Activated CD4-positive, alpha-beta T cell treated with anti-CD3 and anti-CD28 coated beads, Interleukin-2, amount 50 U/mL, for 48 hours (primary cell): ENCODE data around the gene MYO5A.
"Not testable (repeated sequence)": the region's sequence is repeated elsewhere in the genome, so short reads cannot be mapped to it uniquely, and the experiment has no call there.

Experiments
- DNase-seq, 2 experiments: peaks; one replicate each; pipeline ENCODE4 v3.0.0-alpha.2; 2020

Gene MYO5A

DNA sequence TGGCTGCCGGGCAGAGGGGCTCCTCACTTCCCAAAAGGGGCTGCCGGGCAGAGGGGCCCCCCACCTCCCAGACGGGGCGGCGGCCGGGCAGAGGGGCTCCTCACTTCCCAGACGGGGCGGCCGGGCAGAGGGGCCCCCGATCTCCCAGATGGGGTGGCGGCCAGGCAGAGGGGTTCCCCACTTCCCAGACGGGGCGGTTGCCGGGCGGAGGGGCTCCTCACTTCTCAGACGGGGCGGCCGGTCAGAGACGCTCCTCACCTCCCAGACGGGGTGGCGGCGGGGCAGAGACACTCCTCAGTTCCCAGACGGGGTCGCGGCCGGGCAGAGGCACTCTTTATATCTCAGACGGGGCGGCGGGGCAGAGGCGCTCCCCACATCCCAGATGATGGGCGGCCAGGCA, 69.0 kb downstream of the MYO5A start:
- not testable (repeated sequence) for DNase-seq

DNA sequence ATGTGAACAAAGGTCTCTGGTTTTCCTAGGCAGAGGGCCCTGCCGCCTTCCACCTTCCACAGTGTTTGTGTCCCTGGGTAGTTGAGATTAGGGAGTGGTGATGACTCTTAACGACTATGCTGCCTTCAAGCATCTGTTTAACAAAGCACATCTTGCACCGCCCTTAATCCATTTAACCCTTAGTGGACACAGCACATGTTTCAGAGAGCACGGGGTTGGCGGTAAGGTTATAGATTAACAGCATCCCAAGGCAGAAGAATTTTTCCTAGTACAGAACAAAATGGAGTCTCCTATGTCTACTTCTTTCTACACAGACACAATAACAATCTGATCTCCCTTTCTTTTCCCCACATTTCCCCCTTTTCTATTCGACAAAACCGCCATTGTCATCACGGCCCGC, 69.4 kb downstream of the MYO5A start:
- DNase-seq = not testable (repeated sequence)

DNA sequence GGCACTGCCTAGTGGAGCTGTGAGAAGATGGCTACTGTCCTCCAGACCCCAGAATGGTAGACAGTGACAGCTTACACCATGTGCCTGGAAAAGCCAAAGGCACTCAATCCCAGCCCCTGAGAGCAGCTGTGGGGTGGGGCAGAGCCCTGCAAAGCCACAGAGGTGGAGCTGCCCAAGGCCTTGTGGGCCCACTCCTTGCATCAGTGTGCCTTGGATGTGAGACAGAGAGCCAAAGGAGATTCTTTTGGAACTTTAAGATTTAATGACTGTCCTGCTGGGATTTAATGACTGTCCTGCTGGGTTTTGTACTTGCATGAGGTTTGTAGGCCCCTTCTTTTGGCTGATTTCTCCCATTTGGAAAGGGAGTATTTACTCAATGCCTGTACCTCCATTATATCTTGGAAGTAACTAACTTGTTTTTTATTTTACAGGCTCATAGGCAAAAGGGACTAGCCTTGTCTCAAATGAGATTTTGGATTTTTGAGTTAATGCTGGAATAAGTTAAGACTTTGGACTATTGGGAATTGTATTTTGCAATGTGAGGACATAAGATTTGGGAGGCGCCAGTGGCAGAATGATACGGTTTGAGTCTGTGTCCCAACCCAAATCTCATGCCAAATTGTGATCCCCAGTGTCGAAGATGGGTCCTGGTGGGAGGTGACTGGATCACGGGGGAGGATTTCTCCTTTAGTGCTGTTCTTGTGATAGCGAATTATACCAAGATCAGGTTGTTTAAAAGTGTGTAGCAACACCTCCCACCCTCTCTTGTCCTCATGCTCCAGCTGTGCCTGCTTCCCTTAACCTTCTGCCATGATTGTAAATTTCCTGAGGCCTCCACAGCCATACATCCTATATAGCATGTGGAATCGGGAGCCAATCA, 80.4 kb downstream of the MYO5A start:
- no peak for DNase-seq

DNA sequence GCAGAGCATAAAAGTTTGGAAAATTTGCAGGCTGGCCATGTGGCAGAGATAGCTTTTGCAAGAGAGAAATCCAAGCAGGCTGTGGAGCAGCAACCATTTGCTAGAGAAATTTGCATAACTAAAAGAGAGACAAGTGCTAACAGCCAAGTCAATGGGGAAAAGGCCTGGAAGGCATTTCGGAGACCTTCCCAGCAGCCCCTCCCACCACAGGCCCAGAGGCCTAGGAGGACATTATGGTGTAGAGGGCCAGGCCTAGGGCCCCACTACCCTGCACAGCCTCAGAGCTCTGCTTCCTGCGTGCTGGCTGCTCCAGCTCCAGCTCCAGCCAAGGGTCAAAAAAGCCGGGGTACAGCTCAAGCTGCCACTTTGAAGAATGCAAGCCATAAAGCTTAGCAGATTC, 82.7 kb downstream of the MYO5A start:
- DNase-seq = no peak

DNA sequence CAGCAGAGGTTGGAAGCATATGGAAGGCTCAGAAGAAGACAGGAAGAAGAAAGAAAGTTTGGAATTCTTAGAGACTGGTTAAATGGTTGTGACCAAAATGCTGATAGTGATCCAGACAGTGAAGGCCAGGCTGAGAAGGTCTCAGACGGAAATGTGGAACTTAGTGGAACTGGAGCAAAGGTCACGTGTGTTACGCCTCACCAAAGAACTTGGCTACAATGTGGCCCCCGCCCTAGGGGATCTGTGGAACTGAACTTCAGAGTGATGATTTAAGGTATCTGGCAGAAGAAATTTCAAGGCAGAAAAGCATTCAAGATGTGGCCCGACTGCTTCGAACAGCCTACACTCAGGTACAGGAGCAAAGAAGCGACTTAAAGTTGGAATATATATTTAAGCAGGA, 83.1 kb downstream of the MYO5A start:
- DNase-seq = no peak

DNA sequence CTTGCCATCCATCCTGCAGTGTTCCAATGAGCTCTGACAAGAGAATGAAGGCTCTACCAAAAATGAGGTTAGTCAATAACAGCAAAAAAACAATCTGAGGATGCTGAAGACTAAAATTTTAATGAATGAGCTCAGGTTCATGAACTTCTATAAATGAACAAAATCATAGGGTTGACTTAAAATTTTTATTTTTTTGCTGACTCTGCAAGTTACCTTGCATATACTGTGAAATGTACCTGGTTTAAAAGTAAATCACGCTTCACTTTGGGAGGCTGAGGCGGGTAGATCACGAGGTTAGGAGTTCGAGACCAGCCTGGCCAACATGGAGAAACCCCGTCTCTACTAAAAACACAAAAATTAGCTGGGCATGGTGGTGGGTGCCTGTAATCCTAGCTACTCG, 85.5 kb downstream of the MYO5A start:
- not testable (repeated sequence) for DNase-seq

DNA sequence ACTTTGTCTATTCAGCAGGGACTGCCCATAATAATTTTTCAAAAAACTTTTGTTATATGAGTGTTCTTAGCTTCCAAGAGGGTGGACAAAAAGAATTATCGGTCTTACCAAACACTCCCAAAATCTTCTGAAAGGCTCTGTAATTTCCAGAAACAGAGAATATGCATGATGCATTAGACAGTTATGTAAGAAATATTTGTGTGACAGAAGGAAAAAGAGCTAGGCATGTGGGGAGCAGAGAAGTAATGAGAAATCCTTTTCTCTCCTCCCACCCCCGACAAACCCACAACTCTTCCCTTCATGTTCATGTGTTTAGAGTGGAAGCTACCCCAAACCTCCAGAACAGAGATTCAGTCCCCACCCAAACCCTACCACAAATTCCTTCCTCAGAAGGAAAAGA, 86.8 kb downstream of the MYO5A start:
- DNase-seq = no peak

DNA sequence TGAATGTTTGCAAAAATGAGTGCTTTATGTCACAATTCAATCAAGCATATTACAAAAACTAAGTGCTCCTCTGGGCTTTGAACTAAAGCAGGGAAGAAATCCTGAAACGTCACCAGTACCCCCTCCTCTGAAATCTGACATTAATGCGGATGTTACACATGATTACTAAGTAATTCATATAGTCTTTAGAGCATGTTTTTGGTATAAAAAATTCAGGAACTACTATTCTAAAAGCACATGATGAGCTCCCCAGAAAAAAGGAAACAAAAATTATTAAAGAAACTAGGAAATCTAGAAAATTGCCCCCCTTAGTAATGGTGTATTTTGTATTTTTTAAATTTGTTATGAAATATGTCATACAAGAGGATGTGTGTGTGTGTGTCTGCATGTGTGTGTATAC, 87.7 kb downstream of the MYO5A start:
- DNase-seq = no peak

DNA sequence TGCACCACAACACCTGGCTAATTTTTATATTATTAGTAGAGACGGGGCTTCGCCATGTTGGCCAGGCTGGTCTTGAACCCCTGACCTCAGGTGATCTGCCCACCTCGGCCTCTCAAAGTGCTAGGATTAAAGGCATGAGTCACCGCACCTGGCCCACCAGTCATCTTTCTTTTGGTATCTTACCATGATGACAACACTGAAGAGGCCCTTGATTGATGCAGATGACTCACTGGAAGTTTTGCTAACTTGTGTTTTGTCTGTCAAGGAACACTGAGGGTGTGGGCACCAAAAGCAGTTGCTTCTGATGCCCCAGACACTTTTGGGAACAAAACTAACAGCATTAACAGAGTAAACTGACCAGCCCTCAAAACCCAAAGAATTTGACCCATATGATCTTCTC, 88.3 kb downstream of the MYO5A start:
- DNase-seq = peak; percentile 19 to 38

DNA sequence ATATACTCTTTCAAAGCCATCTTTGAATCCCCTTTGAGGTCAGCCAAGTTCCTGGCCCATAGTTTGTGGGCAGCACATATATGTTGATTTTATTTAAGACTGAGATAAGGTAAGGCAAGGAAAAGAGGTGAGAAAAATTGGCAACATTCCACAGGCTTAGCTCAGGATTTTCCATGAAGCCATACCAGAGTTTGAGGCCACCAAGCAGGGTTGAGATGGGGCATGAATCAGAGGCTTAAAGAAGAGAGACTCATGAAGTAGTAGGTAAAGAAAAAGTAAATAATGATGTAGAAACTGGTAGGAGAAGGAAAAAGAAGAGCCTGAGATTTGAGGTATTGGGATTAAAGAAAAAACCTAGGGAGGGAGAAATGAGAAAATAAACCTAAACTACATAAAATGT, 89.2 kb downstream of the MYO5A start:
- DNase-seq = no peak

DNA sequence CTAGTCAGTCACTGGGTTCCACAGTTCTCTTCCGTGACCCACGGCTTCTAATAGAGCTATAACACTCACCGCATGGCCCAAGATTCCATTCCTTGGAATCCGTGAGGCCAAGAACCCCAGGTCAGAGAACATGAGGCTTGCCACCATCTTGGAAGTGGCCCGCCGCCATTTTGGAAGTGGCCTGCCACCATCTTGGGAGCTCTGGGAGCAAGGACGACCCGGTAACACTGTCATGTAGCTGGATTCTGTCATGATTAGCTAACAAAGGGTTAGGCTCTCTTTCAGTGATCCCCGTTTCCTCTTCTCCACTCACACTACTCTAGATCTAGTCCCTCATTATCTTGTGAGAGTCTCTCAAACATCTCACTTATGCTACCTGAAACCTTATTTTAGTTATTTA, 89.6 kb downstream of the MYO5A start:
- not testable (repeated sequence) for DNase-seq

DNA sequence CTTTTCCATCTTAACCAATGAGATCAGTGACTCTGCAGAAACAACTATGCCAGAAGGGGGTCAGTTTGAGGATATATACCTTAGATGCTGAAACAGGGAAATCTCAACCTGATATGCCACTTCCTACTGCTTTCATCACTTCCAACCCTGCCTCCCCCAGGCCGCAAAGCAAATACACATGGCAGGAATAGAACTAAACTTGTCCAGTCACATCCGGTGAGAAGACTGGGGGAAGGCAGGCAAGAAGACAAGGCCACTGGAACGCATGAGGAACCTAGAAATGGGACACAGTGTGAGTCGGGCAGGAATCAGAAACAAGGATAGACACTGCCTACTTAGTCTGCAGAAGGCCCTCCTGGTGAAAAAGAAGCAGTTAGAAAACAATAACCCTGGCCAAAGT, 90.6 kb downstream of the MYO5A start:
- no peak for DNase-seq

DNA sequence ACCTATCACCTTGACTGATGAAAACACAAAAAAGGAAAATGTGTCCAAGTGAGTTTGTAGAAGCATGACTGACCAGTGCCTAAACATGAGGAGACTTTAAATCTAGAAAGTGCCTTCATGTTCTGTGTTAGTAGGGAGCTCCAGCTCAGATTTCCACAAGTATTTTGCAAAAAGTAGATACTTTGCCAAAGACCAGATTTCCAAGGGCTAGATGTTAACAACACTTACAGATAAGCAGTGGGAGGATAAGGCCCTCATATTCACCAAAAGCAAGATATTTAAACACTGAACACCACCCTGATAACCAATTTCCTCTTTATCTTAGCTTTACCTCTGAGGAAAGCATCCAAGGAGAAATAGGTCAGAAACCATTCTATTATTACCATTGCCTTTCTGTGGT, 91.0 kb downstream of the MYO5A start:
- DNase-seq = no peak

DNA sequence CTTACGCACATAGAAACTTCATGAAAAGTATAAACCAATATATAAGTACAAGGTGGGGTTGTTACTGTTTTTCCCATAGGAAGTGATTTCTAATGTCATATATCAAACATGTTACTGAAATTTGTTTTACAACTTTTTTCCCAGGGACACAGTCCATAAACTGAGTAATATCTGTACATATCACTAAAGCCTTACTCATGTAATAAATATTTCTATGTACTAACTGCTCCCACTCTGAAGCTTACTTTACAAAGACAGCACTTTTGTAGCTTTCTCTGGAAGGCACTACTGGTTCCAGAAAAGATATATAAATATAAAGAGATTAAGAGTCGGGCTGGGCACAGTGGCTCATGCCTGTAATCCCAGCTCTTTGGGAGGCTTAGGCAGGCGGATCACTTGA, 91.7 kb downstream of the MYO5A start:
- no peak for DNase-seq

DNA sequence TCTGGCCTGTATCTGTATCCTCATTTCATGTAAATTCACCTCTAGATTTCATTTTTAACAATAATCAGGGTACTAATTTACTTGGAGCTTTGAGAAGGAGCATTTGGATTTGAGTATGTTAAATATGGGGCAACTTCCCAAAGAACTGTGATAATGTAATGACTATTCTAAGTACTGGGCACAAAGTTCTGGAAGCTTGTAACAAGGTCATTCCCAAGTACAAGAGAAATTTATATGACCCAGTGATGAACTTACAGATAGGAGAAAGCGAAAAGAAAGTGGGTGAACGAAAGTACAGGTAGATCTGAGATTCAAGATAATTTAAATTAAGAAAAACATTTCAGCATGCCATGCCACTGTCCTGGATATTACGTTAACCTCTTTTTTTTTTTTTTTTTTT, 93.8 kb downstream of the MYO5A start:
- DNase-seq = no peak

DNA sequence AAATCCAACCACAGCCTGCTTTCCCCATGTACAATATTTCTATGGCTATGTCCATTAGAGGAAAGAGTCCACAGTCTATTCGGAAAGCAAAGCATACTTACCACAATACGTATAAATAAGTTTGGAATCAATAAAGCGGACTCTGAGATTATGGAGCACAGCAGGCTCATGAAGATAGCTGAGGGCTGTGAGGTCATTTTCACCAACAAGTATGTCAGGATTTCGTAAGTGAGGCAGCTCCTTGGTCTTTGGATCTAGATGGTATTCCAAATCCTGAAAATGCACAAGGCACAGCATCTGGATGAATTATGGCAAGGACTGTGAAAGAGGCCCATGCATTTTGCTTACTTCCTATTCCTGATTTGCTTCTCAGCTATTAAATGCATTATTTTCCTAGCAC, 100.4 kb downstream of the MYO5A start:
- DNase-seq = no peak

DNA sequence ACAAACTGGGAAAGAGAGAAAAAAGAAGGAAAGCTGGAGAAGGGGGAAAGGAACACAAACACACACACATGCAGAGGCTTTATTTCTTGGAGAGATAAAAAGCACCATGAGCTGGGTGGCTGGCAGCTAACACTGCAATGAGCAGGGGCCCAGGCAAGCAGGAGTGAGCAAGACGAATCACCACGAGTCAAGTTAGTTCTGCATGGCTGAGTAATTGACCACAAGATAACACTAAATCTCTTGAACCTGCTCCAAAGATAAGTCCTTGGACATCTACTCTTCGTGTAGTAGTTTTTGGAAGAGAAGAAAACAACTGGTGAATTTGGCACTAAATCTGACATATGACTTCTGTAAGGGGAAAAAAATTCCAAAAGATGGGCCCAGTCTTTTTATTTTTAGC, 100.9 kb downstream of the MYO5A start:
- peak; percentile 10 to 12 for DNase-seq

DNA sequence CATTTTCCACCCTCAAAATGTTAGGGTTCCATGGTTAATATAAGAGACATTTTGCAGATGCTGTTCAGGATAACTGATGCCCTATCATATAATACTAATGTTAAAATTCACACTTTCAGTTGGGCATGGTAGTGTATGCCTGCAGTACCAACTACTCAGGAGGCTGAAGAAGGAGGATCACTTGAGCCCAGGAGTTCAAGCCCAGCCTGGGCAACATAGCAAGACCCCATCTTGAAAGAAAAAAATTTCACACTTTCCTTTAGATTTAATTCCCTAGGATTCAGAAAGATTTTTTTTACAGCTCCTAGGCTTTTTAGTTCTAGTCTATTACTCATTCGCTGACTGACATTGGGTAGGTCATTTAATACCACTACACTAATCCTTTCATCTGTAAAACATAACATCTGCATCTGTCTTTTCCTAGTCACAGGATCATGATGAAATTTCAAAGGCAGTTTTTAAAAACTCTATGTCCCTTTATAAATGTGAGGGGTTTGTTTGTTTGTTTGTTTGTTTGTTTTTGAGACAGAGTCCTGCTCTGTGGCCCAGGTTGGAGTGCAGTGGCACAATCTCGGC, 103.7 kb downstream of the MYO5A start:
- no peak for DNase-seq

DNA sequence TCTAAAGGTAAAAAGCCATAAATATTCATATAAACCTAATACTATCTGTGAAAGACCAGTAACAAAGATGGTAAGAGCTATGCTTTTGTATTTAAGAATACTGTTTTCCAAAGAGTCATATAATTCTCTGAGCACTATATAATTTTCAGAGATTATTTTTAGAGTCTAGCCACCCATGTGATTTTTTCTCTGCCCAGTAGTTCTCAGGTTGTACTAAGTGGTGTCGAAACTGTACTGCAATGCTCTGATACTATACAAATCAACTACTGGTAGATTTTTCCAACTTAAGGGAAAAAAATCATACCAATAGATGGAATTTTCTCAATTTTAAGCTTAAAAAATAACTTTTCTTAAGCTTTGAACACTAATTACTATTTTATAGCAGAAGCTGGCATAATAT, 104.8 kb downstream of the MYO5A start:
- no peak for DNase-seq

DNA sequence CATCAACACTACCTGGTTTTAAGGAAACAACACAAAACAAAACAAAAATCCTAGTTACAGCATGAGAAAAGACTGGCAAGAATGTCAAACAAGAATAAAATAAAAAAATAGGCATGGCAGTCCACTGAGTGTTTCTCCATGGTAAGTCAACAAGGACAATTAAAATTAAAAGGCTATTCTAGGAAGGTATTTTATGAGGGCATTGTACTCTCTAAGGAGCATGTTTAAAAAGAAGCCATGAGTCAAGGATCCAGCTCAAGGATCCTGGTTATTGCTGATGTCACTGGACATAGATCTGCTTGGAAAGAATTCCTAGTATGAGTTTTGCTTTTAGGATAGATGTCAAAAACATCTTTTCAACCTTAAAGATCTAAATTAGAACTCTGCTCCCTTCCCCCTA, 106.7 kb downstream of the MYO5A start:
- no peak for DNase-seq

DNA sequence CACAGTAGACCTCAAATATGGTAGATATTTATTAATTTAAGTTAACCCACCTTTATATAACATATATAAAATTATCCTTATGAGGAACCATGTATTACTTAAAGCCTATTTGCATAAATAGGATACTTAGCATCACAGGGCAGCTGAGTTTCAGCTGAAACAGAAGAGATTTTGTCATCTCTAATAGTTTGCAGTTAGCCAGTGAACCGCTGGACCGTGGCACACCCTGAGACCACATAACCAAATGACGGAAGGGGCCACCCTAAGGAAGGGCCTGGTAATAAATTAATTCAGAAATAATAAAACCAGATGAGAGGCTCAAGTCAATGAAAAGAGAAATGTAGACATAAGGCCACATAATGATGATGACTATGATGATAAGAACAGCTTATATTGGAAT, 107.7 kb downstream of the MYO5A start:
- DNase-seq = no peak

DNA sequence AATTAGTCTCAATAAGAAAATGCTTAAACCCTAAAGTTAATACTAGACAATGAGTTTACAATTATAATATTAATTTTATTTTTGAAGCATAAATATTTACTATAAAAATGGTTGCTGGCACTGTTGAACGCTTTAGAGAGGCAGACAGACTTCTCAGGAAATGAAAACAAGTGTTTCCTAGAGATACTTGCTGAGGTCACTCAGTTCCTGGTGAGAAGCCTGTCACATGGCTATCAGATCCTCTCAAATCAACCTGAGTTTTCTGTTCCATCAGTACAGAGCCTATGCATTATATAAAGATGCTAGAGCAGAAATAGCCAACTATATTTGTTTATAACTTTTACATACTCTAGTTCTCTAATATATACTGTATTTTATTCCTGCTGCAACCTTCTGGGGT, 109.2 kb downstream of the MYO5A start:
- no peak for DNase-seq

DNA sequence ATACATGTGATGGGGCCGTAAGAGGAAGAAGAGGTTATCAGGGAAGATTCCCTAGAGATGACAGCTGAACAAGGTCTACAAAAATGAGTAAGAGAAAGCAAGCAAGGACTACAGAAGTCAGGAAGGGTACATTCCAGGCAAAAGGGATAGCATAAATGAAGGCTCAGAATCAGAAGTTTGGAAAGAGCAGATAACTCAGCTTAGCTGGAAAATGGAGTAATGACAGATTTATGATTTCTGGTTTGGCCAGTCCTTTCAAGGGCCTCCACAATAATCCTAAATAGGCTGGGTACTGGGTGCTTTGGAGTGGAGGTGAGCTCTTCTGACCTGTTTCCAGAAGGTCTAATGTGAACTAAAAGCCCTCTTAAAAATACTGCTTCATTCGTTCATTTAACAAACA, 110.7 kb downstream of the MYO5A start:
- DNase-seq = no peak

DNA sequence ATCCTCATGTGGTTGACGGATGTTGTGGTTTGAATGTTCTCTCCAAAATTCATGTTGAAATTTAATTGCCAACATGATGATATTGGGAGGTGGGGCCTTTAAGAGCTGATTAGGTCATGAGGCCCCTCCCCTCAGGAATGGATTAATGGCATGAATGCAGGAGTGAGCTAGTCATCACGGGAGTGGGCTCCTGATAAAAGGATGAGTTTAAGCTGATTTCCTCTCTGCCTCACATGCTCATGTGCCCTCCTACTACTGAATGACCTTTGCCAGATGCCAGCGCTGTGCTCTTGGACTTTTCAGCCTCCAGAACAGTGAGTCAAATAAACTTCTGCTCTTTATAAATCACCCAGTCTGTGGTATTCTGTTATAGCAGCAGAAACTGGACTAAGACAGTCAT, 111.2 kb downstream of the MYO5A start:
- no peak for DNase-seq

DNA sequence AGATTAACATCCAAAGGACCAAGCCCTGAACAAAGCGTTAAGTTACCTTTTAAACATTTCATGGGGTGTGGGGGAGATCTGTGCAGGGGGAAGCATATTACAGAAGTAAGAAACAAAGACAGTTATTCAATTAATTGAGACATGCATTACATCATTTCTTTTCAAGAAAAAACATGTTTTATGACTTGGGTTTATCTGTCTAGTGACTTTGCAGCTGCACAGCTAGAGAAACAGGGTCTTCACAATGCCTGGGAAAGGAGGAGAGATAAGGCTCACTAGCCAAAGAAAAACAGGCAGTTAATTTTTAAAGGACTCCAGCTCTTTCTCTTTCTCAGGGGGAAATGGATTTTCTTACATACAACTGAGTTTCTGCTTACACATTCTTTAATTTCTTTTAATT, 112.1 kb downstream of the MYO5A start:
- DNase-seq = not testable (repeated sequence)
